Activated naive CD8-positive, alpha-beta T cell treated with anti-CD3 and anti-CD28 coated beads, Interleukin-2, amount 10 ng/mL, durations not matched to agents 7 days and 5 days (primary cell): Measurements from ENCODE around the gene CAV2. TPM values are rescaled to one million over a fixed set of nuclear protein-coding genes. Genes with fewer than 3 reads are reported as not detected.

ENCODE experiments used
- ATAC-seq: fragments of 150-1000 bp; cut with Tn5 transposase; one replicate; pipeline ENCODE4 v1.10.0; 2021; ENCODE audit warnings: low read depth, moderate library complexity
- POLR2A ChIA-PET: fragments of 350-600 bp; sonication (Branson Sonifier 250); formaldehyde crosslinking; loops from one replicate; lab custom pipeline; 2021; ENCODE audit warnings: antibody characterized with exemption; lab: Charles Lee
- DNase-seq: peaks from one replicate; pipeline ENCODE4 v3.0.0; 2021
- H3K27ac Mint-ChIP-seq: one replicate; pipeline ENCODE4 v1.8.0; 2022; ENCODE audit warnings: mild to moderate bottlenecking, mixed read lengths
- H3K27me3 Mint-ChIP-seq: one replicate; pipeline ENCODE4 v1.8.0; 2022; ENCODE audit warnings: mild to moderate bottlenecking, moderate library complexity, mixed read lengths
- H3K36me3 Mint-ChIP-seq: one replicate; pipeline ENCODE4 v1.8.0; 2021; ENCODE audit warnings: mild to moderate bottlenecking, mixed read lengths
- H3K4me1 Mint-ChIP-seq: one replicate; pipeline ENCODE4 v1.8.0; 2021; ENCODE audit warnings: mixed read lengths
- H3K4me3 Mint-ChIP-seq: one replicate; pipeline ENCODE4 v1.8.0; 2022; ENCODE audit warnings: mild to moderate bottlenecking, moderate library complexity, mixed read lengths
- H3K9me3 Mint-ChIP-seq: one replicate; pipeline ENCODE4 v1.8.0; 2021; ENCODE audit warnings: mixed read lengths
- total RNA-seq, 2 experiments: library from RNA; stranded (reverse); gene quantifications; one replicate each; pipeline ENCODE4 v1.2.3, GENCODE V29; 2021

Gene CAV2
- total RNA-seq, 2 experiments from 2014 or later, result not detected

DNA sequence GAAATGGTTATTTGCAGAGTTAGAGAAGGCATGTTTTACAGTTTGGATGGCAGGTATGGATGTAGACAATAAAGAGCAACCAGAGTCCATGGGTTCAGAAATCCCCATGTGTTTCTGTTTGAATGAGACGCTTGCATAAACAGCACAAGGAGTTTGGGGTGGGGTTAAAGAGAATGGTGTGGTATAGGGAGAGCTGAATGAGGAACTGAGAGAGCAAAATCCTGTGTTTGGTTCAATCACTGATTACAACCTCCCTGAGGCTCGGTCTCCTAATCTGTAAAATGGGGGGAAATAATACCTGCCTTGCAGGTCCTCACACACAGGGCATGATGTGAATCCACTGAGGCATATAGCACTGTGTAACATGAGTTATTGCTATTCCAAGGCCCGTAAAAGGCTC, 49.0 kb downstream of the CAV2 start:
- no peaks in the 10 kb centered on the region for H3K36me3 Mint-ChIP-seq
- POLR2A ChIA-PET, result no interaction called here

DNA sequence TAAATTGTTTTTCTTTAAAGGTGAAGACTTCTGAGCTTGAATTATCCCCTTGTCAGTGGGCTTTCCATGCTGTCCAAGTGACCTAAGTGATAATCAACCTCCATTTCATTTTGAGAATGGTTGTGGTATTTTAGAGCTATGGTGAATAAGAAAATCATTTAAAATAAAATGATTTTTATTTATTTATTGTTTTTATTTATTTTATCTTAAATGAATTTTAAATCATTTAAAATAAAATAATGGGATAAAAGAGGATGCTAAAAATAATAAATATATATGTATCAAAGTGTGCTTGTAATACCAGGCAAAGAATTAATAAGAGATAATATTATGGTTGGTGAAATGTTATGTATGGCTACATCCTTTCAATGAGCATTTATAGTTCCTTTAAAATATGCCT, 49.8 kb downstream of the CAV2 start:
- no peak overlapping the region for H3K27ac Mint-ChIP-seq
- peaks cover 14% of the 10 kb centered on the region for H3K27me3 Mint-ChIP-seq

More for the DNA sequence above, 49.0 kb downstream of the CAV2 start:
- ATAC-seq (no peak), DNase-seq (no peak)
- Mint-ChIP-seq H3K27ac (no peak overlapping the region), H3K4me3 (no peak overlapping the region), H3K9me3 (no peaks in the 10 kb centered on the region), H3K27me3 (peaks cover 13% of the 10 kb centered on the region), H3K4me1 (no peaks in the 10 kb centered on the region)

DNA sequence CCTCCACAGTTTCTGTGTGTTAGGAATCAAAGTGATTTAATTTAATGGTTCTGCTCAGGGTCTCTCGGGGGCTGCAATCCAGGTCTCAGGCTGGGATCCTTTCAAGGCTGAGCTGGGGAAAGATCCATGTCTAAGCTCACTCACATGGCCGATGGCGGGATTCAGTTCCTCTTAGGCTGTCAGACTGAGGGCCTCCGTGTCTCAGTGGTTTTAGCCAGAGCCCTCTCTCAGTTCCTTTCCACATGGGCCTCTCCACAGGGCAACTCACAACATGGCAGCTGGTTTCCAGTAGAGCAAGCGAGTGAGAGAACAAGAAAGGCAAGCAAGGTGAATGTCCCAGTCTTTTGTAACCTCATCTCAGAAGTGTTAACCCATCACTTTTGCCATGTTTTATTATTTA, 52.2 kb downstream of the CAV2 start:
- DNase-seq (no peak), ATAC-seq (no peak)
- POLR2A ChIA-PET, result no interaction called here
- Mint-ChIP-seq H3K9me3 (no peaks in the 10 kb centered on the region), H3K4me3 (no peak overlapping the region), H3K4me1 (no peaks in the 10 kb centered on the region), H3K27ac (no peak overlapping the region), H3K27me3 (peaks cover 24% of the 10 kb centered on the region), H3K36me3 (no peaks in the 10 kb centered on the region)

More for the DNA sequence above, 49.8 kb downstream of the CAV2 start:
- H3K36me3 Mint-ChIP-seq, result no peaks in the 10 kb centered on the region
- no peak overlapping the region for H3K4me3 Mint-ChIP-seq
- POLR2A ChIA-PET, result no interaction called here
- no peak for DNase-seq
- H3K9me3 Mint-ChIP-seq, result no peaks in the 10 kb centered on the region
- no peak for ATAC-seq
- no peaks in the 10 kb centered on the region for H3K4me1 Mint-ChIP-seq

DNA sequence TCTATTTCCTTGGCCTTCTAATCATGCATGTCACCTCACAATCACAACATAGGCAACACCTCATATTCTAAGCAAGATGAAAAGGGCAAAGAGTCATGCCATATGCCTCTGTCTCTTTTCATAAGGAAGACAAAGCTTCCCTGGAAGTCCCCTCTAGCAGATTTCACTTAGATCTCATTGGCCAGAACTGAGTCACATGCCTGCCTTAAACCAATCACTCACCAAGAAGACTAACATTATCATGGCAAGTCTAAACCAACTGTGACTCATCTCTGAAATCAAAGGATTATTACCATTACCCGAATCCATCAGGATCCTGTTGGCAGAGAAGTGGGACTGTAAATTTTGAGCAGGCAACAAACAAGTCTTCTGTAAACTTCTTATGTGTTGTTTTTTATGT, 53.1 kb downstream of the CAV2 start:
- H3K4me1 Mint-ChIP-seq, result no peaks in the 10 kb centered on the region
- H3K36me3 Mint-ChIP-seq, result no peaks in the 10 kb centered on the region

DNA sequence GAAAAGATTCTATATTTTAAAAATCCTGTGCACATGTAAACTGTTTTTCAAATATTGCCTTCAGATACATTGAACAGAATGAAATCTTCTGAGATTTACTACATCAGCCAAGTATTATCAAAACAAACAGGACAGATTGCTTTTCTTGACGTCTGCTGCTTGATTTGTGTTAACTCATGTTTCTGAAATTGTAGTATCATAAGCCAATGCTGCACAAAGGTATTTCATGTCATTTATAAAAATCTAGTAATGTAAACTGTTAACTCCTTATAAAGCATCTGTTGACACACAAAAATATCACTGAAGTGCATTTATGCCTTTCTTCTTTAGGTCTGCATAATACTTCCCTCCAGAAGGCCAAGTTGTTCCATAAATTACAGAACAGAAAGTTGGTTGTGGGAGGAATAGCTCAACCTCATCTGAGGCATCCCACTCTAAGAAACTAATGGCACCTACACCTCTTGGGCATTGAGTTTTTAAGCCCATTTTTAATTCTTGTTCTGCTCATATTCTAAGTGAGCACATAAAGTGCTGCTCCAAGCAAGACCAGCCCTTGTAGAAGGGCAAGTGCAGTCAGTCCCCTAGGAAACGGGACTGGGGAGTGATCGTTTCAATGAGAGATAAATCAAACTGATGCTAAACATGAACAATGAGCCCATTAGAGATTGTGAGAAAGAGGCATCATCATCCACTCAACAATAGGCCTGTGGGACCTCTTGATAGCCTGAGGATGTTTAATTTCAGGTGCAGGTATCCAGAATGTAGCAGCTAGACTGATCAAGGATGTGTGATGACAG, 53.8 kb downstream of the CAV2 start:
- POLR2A ChIA-PET, result no interaction called here
- ATAC-seq (no peak), DNase-seq (no peak)
- H3K9me3 Mint-ChIP-seq, result no peaks in the 10 kb centered on the region
- H3K4me3 Mint-ChIP-seq, result no peak overlapping the region
- no peak overlapping the region for H3K27ac Mint-ChIP-seq
- H3K4me1 Mint-ChIP-seq, result no peaks in the 10 kb centered on the region
- H3K36me3 Mint-ChIP-seq, result no peaks in the 10 kb centered on the region
- H3K27me3 Mint-ChIP-seq, result peaks cover 33% of the 10 kb centered on the region

More for the DNA sequence above, 53.1 kb downstream of the CAV2 start:
- Mint-ChIP-seq H3K27ac (no peak overlapping the region), H3K27me3 (peaks cover 26% of the 10 kb centered on the region), H3K9me3 (no peaks in the 10 kb centered on the region), H3K4me3 (no peak overlapping the region)
- ATAC-seq (no peak), DNase-seq (no peak)
- POLR2A ChIA-PET, result no interaction called here

DNA sequence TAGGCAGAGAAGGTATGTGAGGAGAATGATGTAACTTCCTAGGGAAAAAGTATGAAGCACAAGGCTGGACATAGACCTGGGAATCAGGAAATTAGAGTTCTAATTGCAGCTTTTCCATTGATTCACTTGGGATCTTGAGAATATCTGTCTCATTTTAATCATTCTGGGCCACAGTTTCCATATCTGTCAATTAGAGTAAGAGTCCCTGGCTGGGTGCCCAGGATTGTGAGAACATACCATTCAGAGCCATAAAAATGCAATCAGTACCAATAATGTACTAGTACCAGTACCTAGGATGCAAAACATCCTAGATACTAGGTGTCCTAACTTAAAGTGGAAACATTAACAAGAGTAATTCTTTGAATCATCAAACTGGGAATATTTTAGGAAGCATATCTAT, 54.9 kb downstream of the CAV2 start:
- peaks cover 34% of the 10 kb centered on the region for H3K27me3 Mint-ChIP-seq
- no peaks in the 10 kb centered on the region for H3K4me1 Mint-ChIP-seq
- POLR2A ChIA-PET, result no interaction called here
- no peak overlapping the region for H3K4me3 Mint-ChIP-seq
- ATAC-seq, result no peak
- no peaks in the 10 kb centered on the region for H3K36me3 Mint-ChIP-seq
- no peaks in the 10 kb centered on the region for H3K9me3 Mint-ChIP-seq
- DNase-seq, result no peak
- H3K27ac Mint-ChIP-seq, result no peak overlapping the region

DNA sequence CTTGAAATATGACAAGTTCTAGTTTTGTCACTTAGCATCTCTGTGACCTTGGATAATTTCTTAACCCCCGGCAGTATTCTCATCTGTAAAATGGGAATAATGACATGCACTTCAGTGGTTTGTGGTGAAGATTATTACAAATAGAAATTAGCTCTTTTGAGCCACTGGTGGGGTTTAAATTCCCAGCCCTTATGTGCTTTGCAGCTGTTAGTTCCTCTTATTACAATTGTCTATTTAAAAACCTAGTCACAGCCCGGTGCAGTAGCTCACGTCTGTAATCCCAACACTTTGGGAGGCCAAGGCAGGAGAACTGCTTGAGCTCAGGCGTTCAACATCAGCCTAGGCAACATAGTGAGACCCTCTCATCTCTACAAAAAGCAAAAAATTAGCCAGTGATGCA, 55.4 kb downstream of the CAV2 start:
- no peaks in the 10 kb centered on the region for H3K9me3 Mint-ChIP-seq
- no peaks in the 10 kb centered on the region for H3K4me1 Mint-ChIP-seq
- ATAC-seq (no peak), DNase-seq (no peak)
- H3K4me3 Mint-ChIP-seq, result no peak overlapping the region
- peaks cover 34% of the 10 kb centered on the region for H3K27me3 Mint-ChIP-seq
- H3K36me3 Mint-ChIP-seq, result no peaks in the 10 kb centered on the region
- POLR2A ChIA-PET, result no interaction called here
- no peak overlapping the region for H3K27ac Mint-ChIP-seq

DNA sequence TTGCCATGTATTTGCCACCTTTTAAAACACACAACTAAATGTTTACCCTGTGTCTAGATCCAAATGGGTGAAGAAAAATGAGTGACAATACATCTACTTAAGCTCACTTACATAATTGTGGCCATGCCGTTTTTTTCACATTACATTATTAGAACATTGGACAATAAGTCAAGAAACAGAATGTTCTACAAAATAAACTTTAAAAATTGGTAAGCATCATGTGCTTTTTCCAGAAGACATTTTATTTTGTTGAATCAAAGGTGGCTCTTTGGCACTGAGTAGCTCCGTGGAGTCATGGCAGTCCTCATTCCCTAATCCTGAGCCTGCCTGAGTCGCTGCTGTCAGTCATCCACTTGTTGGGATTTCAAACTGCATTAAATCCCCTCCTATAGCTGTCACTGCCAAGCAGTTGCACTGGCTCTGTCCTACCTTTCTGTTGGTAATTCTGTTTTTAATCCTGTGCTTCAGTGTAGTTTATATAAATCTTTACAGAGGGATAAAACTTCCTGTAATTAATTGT, 57.6 kb downstream of the CAV2 start:
- peaks cover 37% of the 10 kb centered on the region for H3K27me3 Mint-ChIP-seq
- H3K4me1 Mint-ChIP-seq, result no peaks in the 10 kb centered on the region
- no peaks in the 10 kb centered on the region for H3K9me3 Mint-ChIP-seq
- POLR2A ChIA-PET, result no interaction called here
- DNase-seq (no peak), ATAC-seq (no peak)
- no peak overlapping the region for H3K4me3 Mint-ChIP-seq
- H3K36me3 Mint-ChIP-seq, result no peaks in the 10 kb centered on the region
- H3K27ac Mint-ChIP-seq, result no peak overlapping the region

DNA sequence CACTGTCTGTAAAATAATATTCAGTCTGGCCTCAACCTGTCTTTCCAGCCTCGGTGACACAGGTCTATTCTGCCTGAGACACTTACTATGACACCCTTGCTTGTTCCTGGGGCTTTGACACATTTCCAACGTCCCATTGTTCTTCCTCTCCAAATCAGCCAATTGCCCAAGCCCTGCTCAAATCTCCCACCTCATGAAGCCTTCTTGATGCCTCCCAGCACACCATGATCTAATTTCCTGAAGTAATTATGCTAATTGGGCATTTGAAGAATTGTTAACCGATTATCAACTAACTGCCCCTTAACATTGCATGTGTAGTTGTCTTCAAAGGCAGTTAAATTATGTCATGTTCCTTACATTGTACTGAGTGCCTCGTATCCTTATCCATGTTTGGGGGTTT, 58.4 kb downstream of the CAV2 start:
- DNase-seq (no peak), ATAC-seq (no peak)
- no peaks in the 10 kb centered on the region for H3K4me1 Mint-ChIP-seq
- H3K4me3 Mint-ChIP-seq, result no peak overlapping the region
- H3K27ac Mint-ChIP-seq, result no peak overlapping the region
- H3K36me3 Mint-ChIP-seq, result no peaks in the 10 kb centered on the region
- no peaks in the 10 kb centered on the region for H3K9me3 Mint-ChIP-seq
- POLR2A ChIA-PET, result no interaction called here
- peaks cover 39% of the 10 kb centered on the region for H3K27me3 Mint-ChIP-seq

Other genes starting within 250 kb of the CAV2 start
- under 1 TPM in 1 of 2 experiments, not detected in 1; 0.23 TPM for gene CAV1, start 25.3 kb downstream of the CAV2 start, total RNA-seq
- gene MET, start 172.5 kb downstream of the CAV2 start, total RNA-seq, result not detected